GM12892 (cell line): ENCODE measurements around the gene NELL1.

ENCODE experiments used
- DNase-seq: peaks from one replicate; pipeline ENCODE4 v3.0.0; 2011; ENCODE audit not compliant: insufficient read length
- FAIRE-seq: peaks from 2 replicates; lab custom pipeline; 2011; peaks lifted over from hg19 to GRCh38; lab: Jason Lieb, UNC
- POLR2A ChIP-seq: IDR thresholded peaks from 2 replicates; pipeline ENCODE4 v1.6.1; 2011; ENCODE audit warnings: low read depth, low read length, control low read depth
- POLR2AphosphoS5 ChIP-seq: IDR thresholded peaks from 2 replicates; pipeline ENCODE4 v1.6.1; 2011; ENCODE audit warnings: low read depth, low read length, control low read depth
- TAF1 ChIP-seq: IDR thresholded peaks from 2 replicates; pipeline ENCODE4 v1.6.1; 2011; ENCODE audit warnings: low read depth, mild to moderate bottlenecking, control low read depth, low read length, borderline replicate concordance

The NELL1 gene

GRCh38 chr11:21421711-21422329, 752.4 kb downstream of the NELL1 start:
- no peak for DNase-seq
- no peak for FAIRE-seq
- TF ChIP-seq POLR2A (no peak), TAF1 (no peak), POLR2AphosphoS5 (no peak)

GRCh38 chr11:21426931-21427330, 757.5 kb downstream of the NELL1 start:
- no peak for DNase-seq
- TF ChIP-seq TAF1 (no peak), POLR2A (no peak), POLR2AphosphoS5 (no peak)
- FAIRE-seq, result no peak

GRCh38 chr11:21427726-21428125, 758.3 kb downstream of the NELL1 start:
- FAIRE-seq, result no peak
- TF ChIP-seq POLR2A, result no peak
- no peak for TF ChIP-seq POLR2AphosphoS5
- no peak for TF ChIP-seq TAF1
- DNase-seq, result no peak

GRCh38 chr11:21428796-21429195, 759.4 kb downstream of the NELL1 start:
- TF ChIP-seq POLR2A (no peak), POLR2AphosphoS5 (no peak), TAF1 (no peak)
- FAIRE-seq (no peak), DNase-seq (no peak)

GRCh38 chr11:21429401-21429800, 760.0 kb downstream of the NELL1 start:
- FAIRE-seq, result no peak
- no peak for TF ChIP-seq POLR2A
- no peak for TF ChIP-seq TAF1
- TF ChIP-seq POLR2AphosphoS5, result no peak
- no peak for DNase-seq

- no peak for TF ChIP-seq POLR2A
- DNase-seq (no peak), FAIRE-seq (no peak)
Measured at GRCh38 chr11:21430537-21430936, 761.2 kb downstream of the NELL1 start.

GRCh38 chr11:21446939-21447590, 777.7 kb downstream of the NELL1 start:
- TF ChIP-seq POLR2AphosphoS5 (no peak), POLR2A (no peak), TAF1 (no peak)
- DNase-seq, result no peak
- FAIRE-seq, result no peak

GRCh38 chr11:21447871-21448270, 778.5 kb downstream of the NELL1 start:
- no peak for FAIRE-seq

GRCh38 chr11:21456186-21456585, 786.8 kb downstream of the NELL1 start:
- TF ChIP-seq POLR2A, result no peak
- no peak for TF ChIP-seq TAF1
- TF ChIP-seq POLR2AphosphoS5, result no peak
- FAIRE-seq (no peak), DNase-seq (no peak)

More at GRCh38 chr11:21447871-21448270, 778.5 kb downstream of the NELL1 start:
- TF ChIP-seq POLR2AphosphoS5 (no peak), POLR2A (no peak), TAF1 (no peak)
- DNase-seq, result no peak

GRCh38 chr11:21460082-21460481, 790.7 kb downstream of the NELL1 start:
- no peak for FAIRE-seq
- TF ChIP-seq POLR2AphosphoS5 (no peak), TAF1 (no peak), POLR2A (no peak)
- no peak for DNase-seq

- no peak for TF ChIP-seq POLR2AphosphoS5
- DNase-seq (no peak), FAIRE-seq (no peak)
Measured at GRCh38 chr11:21461701-21462100, 792.3 kb downstream of the NELL1 start.

GRCh38 chr11:21464601-21465193, 795.3 kb downstream of the NELL1 start:
- FAIRE-seq, result no peak
- TF ChIP-seq TAF1, result no peak
- TF ChIP-seq POLR2A, result no peak
- no peak for TF ChIP-seq POLR2AphosphoS5
- DNase-seq, result no peak
